ENCODE measurements around the gene RPS2.

GRCh38 chr16:1936945-1937479, 27.6 kb downstream of the RPS2 start:
- TF ChIP-seq ZNF747 (tag by site-specific recombination; IDR thresholded peaks at IDR 0.05) (no peak), CTCF (tag by site-specific recombination; IDR thresholded peaks at IDR 0.05) (no peak), ZNF18 (tag by site-specific recombination; IDR thresholded peaks at IDR 0.05) (no peak), ZNF138 (tag by site-specific recombination; IDR thresholded peaks at IDR 0.05; ENCODE audit: borderline replicate concordance) (no peak)
